IgD-negative memory B cell (primary cell): ENCODE data around the gene LAMB3. TPM values are rescaled to one million over a fixed set of nuclear protein-coding genes. Genes with fewer than 3 reads are reported as not detected.

ENCODE experiments used
- H3K27ac Mint-ChIP-seq, 3 donors: one replicate each; pipeline ENCODE4 v1.8.0; 2020 to 2022; ENCODE audit warnings: mild to moderate bottlenecking in 3 of 3, mixed read lengths in 3 of 3, moderate library complexity in 1 of 3
- H3K27me3 Mint-ChIP-seq: one replicate; pipeline ENCODE4 v1.8.0; 2021; ENCODE audit warnings: mixed read lengths
- H3K36me3 Mint-ChIP-seq: one replicate; pipeline ENCODE4 v1.8.0; 2020; ENCODE audit warnings: mild to moderate bottlenecking, mixed read lengths
- H3K4me1 Mint-ChIP-seq, 3 donors: one replicate each; pipeline ENCODE4 v1.8.0; 2020 to 2022; ENCODE audit warnings: mixed read lengths in 3 of 3, mild to moderate bottlenecking in 1 of 3
- H3K4me3 Mint-ChIP-seq, 4 donors: one replicate each; pipeline ENCODE4 v1.8.0; 2020 to 2022; ENCODE audit warnings: mild to moderate bottlenecking in 4 of 4, mixed read lengths in 4 of 4, moderate library complexity in 3 of 4
- H3K9me3 Mint-ChIP-seq, 3 donors: one replicate each; pipeline ENCODE4 v1.8.0; 2020 to 2021; ENCODE audit warnings: mixed read lengths in 3 of 3, mild to moderate bottlenecking in 1 of 3
- polyA plus RNA-seq: library from polyadenylated mRNA; unstranded; fragments of 300-500 nt; fragmentation: Illumina TruSeq; gene quantifications from one replicate; pipeline ENCODE4 v1.2.3, GENCODE V29; 2021

LAMB3 gene
- polyA plus RNA-seq, 1 donor from 2014 or later: not detected

GRCh38 chr1:209589863-209590262 lies 62.4 kb downstream of the LAMB3 start:
- Mint-ChIP-seq H3K4me3 (no peak overlapping the region), H3K27ac (no peak overlapping the region), H3K36me3 (no peaks in the 10 kb centered on the region), H3K4me1 (no peaks in the 10 kb centered on the region), H3K9me3 (no peaks in the 10 kb centered on the region), H3K27me3 (peaks cover 23% of the 10 kb centered on the region)

GRCh38 chr1:209589440-209589839 lies 62.8 kb downstream of the LAMB3 start:
- peaks cover 23% of the 10 kb centered on the region for H3K27me3 Mint-ChIP-seq
- H3K9me3 Mint-ChIP-seq: no peaks in the 10 kb centered on the region
- no peaks in the 10 kb centered on the region for H3K4me1 Mint-ChIP-seq
- no peak overlapping the region for H3K4me3 Mint-ChIP-seq
- H3K36me3 Mint-ChIP-seq: no peaks in the 10 kb centered on the region
- H3K27ac Mint-ChIP-seq: no peak overlapping the region

DNA sequence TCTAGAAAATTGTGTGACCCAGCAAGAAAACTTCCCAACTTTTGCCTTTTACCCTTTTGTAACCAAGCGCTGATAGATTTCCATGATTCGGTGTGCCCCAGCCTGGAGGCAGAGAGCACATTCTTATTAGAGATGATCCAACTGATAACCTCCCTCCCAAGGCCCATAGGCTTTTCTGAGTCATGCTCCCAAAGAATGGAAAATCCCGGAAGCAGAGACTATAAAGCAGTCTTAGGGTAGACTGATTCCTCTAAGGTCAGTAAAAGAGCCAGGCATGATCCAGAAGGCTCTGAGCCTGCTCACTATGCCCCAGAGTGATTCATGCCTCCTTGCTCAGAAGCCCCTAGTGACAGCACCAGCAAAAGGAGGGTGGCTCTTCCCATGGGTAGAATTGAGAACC lies 64.4 kb downstream of the LAMB3 start:
- H3K4me3 Mint-ChIP-seq: no peak overlapping the region
- no peaks in the 10 kb centered on the region for H3K4me1 Mint-ChIP-seq
- no peaks in the 10 kb centered on the region for H3K36me3 Mint-ChIP-seq
- no peak overlapping the region for H3K27ac Mint-ChIP-seq
- peaks cover 18% of the 10 kb centered on the region for H3K27me3 Mint-ChIP-seq
- no peaks in the 10 kb centered on the region for H3K9me3 Mint-ChIP-seq

DNA sequence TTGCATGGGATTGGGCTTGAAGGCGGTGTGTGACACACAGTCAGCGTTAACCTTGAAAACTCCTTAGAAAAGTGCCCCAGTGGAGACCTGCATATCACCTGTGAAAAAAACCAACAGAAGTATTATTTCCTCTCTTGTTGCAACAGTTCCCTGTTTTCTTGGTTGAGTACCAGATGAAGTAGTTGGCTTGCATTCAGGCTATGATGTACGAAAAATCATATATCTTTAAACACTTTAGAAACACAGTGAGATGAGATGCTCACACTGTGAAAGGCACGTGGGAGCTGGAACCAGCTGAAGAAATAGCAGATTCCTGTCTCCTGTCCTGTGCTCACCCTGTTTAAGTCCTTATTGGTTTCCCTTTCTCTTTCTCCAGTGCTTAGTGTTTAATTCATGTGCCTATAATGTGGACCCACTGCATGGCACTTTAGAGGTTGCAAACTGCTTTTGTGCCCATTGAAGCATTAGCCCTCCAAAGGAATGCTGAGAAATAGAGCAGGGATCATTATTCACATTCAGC lies 65.9 kb downstream of the LAMB3 start:
- Mint-ChIP-seq H3K4me1 (no peaks in the 10 kb centered on the region), H3K27ac (no peak overlapping the region), H3K4me3 (no peak overlapping the region), H3K36me3 (no peaks in the 10 kb centered on the region), H3K9me3 (no peaks in the 10 kb centered on the region), H3K27me3 (peaks cover 14% of the 10 kb centered on the region)

- Mint-ChIP-seq H3K9me3 (no peaks in the 10 kb centered on the region), H3K27ac (no peak overlapping the region), H3K4me3 (peak overlapping the region in 1 of 4 donors; percentile 11), H3K27me3 (peaks cover 14% of the 10 kb centered on the region), H3K4me1 (no peaks in the 10 kb centered on the region), H3K36me3 (no peaks in the 10 kb centered on the region)
Observed at GRCh38 chr1:209585672-209586071, 66.6 kb downstream of the LAMB3 start.

GRCh38 chr1:209585197-209585596 lies 67.0 kb downstream of the LAMB3 start:
- Mint-ChIP-seq H3K4me3 (no peak overlapping the region), H3K9me3 (no peaks in the 10 kb centered on the region), H3K27me3 (peaks cover 14% of the 10 kb centered on the region), H3K27ac (no peak overlapping the region), H3K36me3 (no peaks in the 10 kb centered on the region), H3K4me1 (no peaks in the 10 kb centered on the region)

GRCh38 chr1:209584231-209584672 lies 68.0 kb downstream of the LAMB3 start:
- H3K36me3 Mint-ChIP-seq: no peaks in the 10 kb centered on the region
- H3K27me3 Mint-ChIP-seq: peaks cover 11% of the 10 kb centered on the region
- H3K9me3 Mint-ChIP-seq: no peaks in the 10 kb centered on the region
- no peak overlapping the region for H3K27ac Mint-ChIP-seq
- no peaks in the 10 kb centered on the region for H3K4me1 Mint-ChIP-seq
- no peak overlapping the region for H3K4me3 Mint-ChIP-seq

DNA sequence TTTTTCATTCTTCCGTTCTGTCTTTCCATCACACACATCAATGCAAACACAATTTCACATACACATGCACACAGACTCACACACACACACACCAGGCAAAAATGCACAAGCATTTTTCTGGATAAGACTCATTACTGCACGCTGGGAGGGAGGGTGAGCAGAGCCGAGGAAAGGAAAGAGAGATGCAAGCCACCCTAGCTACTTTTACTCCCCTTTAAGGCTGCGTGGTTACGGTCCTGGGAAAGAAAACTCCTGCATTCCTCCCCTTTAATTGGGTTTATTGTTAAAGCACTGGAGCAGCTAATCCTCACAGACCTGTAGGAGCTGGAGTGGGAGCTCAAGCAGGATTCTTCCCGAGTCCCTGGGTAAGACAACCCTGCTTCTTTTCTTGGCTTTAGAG lies 68.8 kb downstream of the LAMB3 start, which contains the start of gene CAMK1G:
Gene CAMK1G (plus strand): TSS at position 307 of the 400 bp plus-strand sequence. CDS start 11,270 bp downstream, outside the sequence.
- H3K4me3 Mint-ChIP-seq: no peak within 1 kb of the TSS
- peaks cover 11% of the 10 kb centered on the region for H3K27me3 Mint-ChIP-seq
- H3K36me3 Mint-ChIP-seq: no peaks in the 10 kb centered on the region
- no peaks in the 10 kb centered on the region for H3K4me1 Mint-ChIP-seq
- H3K27ac Mint-ChIP-seq: no peak within 1 kb of the TSS
- H3K9me3 Mint-ChIP-seq: no peaks in the 10 kb centered on the region

GRCh38 chr1:209580577-209580976 lies 71.6 kb downstream of the LAMB3 start:
- Mint-ChIP-seq H3K9me3 (no peaks in the 10 kb centered on the region), H3K27ac (no peak overlapping the region), H3K4me3 (no peak overlapping the region), H3K4me1 (no peaks in the 10 kb centered on the region), H3K27me3 (peaks cover 6% of the 10 kb centered on the region), H3K36me3 (no peaks in the 10 kb centered on the region)

- H3K27ac Mint-ChIP-seq: no peak overlapping the region
- H3K4me1 Mint-ChIP-seq: no peaks in the 10 kb centered on the region
- peaks cover 12% of the 10 kb centered on the region for H3K27me3 Mint-ChIP-seq
Observed at GRCh38 chr1:209577346-209577745, 74.9 kb downstream of the LAMB3 start.

GRCh38 chr1:209576392-209577197 lies 75.6 kb downstream of the LAMB3 start:
- no peak overlapping the region for H3K27ac Mint-ChIP-seq
- H3K36me3 Mint-ChIP-seq: no peaks in the 10 kb centered on the region
- no peak overlapping the region for H3K4me3 Mint-ChIP-seq
- no peaks in the 10 kb centered on the region for H3K9me3 Mint-ChIP-seq
- H3K4me1 Mint-ChIP-seq: no peaks in the 10 kb centered on the region
- H3K27me3 Mint-ChIP-seq: peaks cover 12% of the 10 kb centered on the region

More at GRCh38 chr1:209577346-209577745, 74.9 kb downstream of the LAMB3 start:
- H3K4me3 Mint-ChIP-seq: no peak overlapping the region
- no peaks in the 10 kb centered on the region for H3K9me3 Mint-ChIP-seq
- no peaks in the 10 kb centered on the region for H3K36me3 Mint-ChIP-seq

DNA sequence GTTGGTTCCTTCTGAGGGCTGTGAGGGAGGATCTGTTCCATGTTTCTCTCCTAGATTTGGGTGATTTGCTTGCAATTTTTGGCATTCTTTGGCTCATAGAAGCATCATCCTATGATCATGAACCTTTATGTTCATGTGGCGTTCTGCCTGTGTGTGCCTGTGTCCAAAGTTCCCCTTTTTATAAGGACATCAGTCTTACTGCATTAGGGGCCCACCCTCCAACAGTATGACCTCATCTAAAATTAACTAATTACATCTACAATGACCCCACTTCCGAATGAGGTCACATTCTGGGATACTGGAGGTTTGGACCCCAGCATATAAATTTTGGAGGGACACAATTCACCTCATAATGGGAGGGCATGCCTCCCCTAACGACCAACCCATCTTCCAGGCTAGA lies 81.5 kb downstream of the LAMB3 start:
- Mint-ChIP-seq H3K4me1 (peaks cover 0 to 8% (median 4%) of the 10 kb centered on the region in 3 donors), H3K27me3 (peaks cover 31% of the 10 kb centered on the region)

DNA sequence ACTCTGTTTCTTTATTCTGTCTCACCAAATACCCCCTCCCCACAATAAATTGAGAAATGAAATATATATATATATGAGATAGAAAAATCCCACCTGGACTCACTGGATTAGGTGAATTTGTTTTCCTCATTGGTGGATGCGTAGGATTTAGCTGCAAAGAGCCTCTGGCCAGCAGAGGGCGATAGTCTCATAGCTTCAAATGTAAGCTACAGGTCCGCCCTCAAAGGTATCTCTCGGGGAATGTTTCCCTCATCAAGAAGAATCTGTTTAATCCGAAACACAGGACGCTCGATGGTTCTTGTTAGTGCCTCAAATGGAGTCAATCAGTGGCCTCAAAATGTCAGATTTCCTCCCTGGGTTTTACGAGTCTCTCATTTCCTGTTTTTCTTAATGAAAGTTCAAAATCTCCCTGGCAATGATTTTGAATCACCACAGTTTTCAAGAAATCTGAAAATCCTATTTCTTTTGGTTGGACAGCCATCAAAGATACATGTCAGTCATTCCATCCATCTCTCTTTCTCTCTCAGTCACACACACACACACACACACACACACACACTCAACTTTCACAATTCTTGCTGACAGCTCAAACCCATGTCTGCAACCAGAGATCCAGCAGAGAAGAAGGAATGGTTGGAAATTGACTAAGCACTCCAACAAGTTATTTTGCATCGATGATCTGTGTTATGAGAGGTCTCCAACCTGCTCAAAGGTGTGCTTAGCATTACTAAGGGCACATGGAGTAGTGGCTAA lies 82.6 kb downstream of the LAMB3 start:
- Mint-ChIP-seq H3K27me3 (peaks cover 39% of the 10 kb centered on the region), H3K4me3 (peak overlapping the region in 1 of 4 donors; percentile 48), H3K27ac (no peak overlapping the region), H3K9me3 (no peaks in the 10 kb centered on the region), H3K36me3 (no peaks in the 10 kb centered on the region), H3K4me1 (peaks cover 0 to 8% (median 4%) of the 10 kb centered on the region in 3 donors)

More for the DNA sequence above, 81.5 kb downstream of the LAMB3 start:
- no peaks in the 10 kb centered on the region for H3K9me3 Mint-ChIP-seq
- no peaks in the 10 kb centered on the region for H3K36me3 Mint-ChIP-seq
- peak overlapping the region in 1 of 3 donors; percentile 32 for H3K27ac Mint-ChIP-seq
- no peak overlapping the region for H3K4me3 Mint-ChIP-seq

DNA sequence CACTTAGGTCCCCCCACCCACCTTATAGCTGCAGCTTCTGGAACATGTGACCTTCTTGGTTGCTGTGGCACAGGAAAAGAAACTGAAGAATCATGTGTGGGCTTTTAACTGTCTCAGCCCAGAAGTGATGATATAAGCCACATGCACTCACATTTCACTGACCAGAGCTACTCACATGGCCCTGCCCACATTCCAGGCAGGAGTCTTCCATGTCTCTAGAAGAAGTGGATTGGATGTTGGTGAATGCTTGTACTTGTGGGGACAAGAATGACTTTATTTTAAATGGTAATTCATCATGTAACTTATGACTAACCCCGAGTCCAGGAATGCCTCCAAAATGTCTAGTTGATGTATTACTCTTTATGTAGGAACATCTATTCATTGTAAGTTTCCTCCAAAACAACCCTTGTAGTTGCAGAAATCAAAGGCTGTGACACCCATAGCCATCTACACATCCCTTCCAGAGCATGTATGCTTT lies 84.5 kb downstream of the LAMB3 start:
- Mint-ChIP-seq H3K9me3 (no peaks in the 10 kb centered on the region), H3K4me3 (no peak overlapping the region), H3K27me3 (peaks cover 37% of the 10 kb centered on the region), H3K27ac (no peak overlapping the region), H3K36me3 (no peaks in the 10 kb centered on the region), H3K4me1 (peaks cover 0 to 8% (median 4%) of the 10 kb centered on the region in 3 donors)
